ENCODE data around the gene EIF1. TPM values are rescaled to one million over a fixed set of nuclear protein-coding genes. Genes with fewer than 3 reads are reported as not detected.
A peak's percentile ranks its signal among the peaks of the same experiment; 100 is the strongest.
"Not testable (repeated sequence)": the region's sequence is repeated elsewhere in the genome, so short reads cannot be mapped to it uniquely, and the experiment has no call there.

The EIF1 gene
- total RNA-seq, 1 experiment from 2014 or later: 63.7 TPM

DNA sequence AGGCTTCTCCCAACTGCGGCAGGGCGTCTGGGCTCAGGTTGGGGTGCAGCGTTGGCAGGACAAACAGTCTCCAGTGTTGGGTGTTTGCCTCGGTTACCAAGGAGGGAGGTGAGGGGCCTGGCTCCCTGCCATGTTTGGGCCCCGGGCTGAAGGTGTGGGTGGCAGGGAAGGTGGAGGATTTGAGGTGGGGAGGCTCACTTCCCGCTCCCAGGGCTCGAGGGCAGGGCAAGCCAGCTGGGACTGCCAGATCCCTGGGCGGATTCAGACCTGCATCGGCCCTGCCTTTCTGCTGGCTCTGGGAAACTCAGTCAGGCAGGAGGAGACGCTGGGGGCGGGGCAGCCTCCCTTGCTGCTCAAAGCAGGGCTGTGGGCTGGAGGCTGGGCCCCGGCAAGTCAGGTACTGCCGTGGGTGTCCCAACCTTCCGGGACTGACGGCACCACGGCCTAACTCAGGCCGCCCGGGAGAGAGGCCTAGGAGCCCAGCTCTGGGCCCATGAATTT is 33.0 kb upstream of the EIF1 start:
- DNase-seq (ENCODE audit: low read depth): no peak

DNA sequence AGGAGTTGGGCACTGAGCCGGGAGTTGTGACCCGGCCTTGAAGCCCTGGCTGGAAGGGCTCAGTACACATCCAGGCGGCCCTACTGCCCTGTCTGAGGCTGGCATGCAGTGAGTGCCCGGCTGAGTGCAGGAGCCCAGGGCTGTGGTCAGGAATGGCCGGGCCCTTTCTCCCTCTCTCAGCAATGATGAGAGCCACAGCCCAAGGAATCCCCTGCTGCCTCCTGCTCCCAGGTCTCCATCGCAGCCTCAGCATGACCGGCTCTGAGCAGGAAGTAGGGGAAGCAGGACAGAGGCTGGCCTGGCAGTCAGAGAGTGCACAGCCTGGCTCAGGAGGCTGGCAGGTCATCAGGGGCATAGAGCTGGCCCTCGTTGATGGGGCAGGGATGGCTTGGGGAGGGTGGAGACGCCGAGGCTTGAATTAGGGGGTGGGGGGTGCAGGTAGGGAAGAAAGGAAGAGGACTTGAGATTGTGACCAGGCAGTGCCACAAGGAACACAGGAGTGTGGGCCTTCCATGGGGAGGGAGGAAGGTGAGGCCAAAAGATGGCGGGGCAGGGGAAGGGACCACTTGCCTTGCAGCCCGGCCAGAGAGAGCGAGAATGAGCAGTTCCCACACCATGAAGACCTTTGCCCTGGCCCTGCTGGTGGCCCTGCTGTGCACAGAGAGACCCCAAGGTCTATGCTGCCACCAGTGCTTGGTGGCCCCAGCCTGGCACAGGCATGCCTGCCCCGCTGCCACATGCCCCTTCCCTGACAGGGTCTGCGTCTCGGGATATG is 32.2 kb upstream of the EIF1 start:
- no peak for DNase-seq (ENCODE audit: low read depth)

- DNase-seq (ENCODE audit: low read depth): no peak
Observed at GRCh38 chr17:41657176-41657754, 31.4 kb upstream of the EIF1 start.

DNA sequence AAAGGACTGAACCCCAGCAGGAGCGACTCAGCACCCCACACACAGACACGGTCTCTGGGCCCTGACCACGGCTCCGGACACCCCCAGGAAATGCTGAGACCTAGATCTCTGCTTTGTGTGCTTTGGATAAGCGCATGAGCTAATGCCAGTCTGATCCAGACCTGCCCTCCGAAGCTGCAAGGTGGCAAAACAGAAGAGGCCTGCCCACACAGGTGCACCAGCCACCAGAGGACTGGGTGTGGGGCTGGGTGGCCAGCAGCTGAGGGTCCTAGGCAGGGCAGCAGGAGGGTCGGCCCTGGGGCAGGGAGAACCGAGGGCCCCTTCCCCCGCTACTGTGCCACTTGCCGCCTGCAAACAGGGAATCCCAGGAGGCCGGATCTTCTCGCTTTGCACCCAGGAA is 30.7 kb upstream of the EIF1 start:
- no peak for DNase-seq (ENCODE audit: low read depth)

- DNase-seq (ENCODE audit: low read depth): no peak
Observed at GRCh38 chr17:41658846-41659245, 29.8 kb upstream of the EIF1 start.

DNA sequence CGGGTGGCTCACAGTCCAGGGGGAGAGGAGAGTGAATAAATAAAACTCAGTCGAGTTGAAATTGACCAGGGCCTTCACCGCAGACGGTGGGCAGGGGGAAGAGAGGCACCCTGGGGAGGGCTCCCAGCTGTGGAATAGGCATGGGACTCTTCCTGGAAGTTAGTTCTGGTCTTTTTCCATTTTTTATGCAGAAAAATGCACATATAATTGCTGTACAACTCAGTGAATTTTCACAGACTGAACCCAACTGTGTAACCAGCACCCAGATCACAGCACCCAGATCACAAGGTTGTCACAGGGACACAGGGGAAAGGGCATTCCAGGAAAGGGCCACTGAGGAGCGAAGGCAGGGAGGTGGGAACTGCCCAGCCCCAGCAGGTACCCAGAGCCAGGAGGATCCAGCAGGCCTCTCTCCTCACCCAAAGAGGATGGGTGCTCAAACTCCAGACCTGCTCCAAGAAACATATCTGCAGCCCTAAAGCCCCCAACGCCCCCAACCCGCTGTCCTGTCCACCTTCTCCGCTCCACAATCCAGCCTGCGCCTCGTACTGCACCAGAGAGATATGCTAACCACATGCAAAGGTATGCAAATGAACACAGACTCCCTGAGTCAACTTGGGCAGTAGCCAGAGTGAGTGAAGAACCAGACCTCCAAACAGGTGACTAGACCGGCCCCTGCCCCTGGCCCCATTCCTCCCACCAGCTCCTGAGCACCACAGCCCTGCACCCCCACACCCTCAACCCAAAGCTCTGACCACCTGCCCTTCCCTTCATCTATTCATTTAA is 29.1 kb upstream of the EIF1 start:
- DNase-seq (ENCODE audit: low read depth): no peak

DNA sequence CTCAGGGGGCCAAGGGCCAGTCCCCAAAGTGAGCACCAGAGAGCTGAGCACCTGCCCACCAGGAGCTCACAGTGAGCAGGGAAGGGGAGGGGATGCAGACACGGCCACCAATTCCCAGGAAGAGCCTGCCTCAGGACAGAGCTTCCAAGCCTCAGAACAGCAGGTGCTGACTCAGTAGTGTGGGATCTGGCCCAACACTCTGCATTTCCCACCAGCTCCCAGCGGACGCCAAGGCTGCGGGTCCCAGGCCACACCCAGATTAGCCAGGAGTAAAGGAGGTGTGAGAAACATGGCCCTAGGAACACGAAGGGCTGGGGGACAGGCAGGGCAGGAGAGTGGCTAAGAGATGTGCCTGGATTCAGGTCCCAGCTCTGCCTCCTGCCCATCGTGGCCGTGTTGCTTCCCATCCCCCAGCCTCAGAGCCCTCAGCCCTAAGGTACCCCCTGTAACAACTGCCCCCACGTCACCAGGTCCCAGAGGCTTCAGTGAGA is 28.4 kb upstream of the EIF1 start:
- DNase-seq (ENCODE audit: low read depth): no peak

DNA sequence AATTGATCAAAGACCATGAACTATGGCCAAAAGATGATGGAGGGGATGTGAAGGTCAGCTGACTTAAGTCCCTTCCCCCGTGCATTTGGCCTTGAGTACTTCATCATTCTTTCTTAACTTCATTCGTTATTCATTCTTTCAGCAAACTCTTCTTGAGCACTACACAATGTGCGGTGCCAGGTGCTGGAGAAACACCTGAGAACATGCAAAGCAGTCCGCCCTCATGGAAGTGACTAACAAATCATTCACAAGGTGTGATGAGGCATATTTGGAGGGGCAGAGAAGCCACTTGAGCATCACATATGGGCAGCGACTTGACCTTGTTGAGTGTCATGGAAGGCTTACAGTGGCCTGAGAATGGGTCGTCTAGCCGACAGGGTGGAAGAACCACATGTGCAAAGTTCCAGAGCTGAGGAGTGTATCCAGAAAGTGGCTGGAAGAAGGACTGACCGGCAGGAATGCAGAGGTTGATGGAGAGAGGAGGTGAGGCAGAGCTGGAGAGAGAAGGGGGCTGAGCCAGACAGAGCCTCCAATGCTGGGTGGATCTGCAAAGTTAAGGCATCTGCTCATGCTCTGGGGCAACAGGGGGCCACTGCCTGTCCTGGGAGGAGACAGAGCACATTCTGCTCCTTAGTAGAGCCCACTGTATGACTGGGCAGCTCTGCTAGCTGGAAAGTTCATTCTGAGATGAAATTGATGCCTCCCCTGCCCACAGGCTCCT is 25.1 kb upstream of the EIF1 start:
- DNase-seq (ENCODE audit: low read depth): no peak

- DNase-seq (ENCODE audit: low read depth): no peak
Observed at GRCh38 chr17:41664172-41664457, 24.6 kb upstream of the EIF1 start.

- DNase-seq (ENCODE audit: low read depth): no peak
Observed at GRCh38 chr17:41664587-41665565, 23.8 kb upstream of the EIF1 start.

- peak; percentile 85 for DNase-seq (ENCODE audit: low read depth)
Observed at GRCh38 chr17:41665566-41666236, 23.0 kb upstream of the EIF1 start.

DNA sequence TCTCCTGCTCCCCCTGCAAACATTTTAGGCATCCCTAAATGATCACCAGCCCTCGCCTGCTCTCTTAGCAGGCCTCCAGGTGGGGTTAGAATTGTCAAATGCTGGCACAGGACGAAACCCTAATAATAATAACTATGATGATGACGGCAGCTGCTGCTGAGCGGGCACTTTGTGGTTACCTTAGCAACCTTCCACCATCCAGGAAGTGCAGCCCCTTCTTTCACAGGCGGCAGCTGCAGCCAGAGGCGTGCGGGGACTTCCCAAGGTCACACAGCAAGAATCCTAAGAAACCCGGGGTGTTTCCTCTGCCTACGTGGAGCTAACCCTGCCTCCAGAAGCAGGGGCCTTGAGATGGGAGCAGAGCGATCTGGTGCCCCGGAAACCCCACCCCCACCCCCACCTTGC is 22.4 kb upstream of the EIF1 start:
- peak; percentile 76 for DNase-seq (ENCODE audit: low read depth)

DNA sequence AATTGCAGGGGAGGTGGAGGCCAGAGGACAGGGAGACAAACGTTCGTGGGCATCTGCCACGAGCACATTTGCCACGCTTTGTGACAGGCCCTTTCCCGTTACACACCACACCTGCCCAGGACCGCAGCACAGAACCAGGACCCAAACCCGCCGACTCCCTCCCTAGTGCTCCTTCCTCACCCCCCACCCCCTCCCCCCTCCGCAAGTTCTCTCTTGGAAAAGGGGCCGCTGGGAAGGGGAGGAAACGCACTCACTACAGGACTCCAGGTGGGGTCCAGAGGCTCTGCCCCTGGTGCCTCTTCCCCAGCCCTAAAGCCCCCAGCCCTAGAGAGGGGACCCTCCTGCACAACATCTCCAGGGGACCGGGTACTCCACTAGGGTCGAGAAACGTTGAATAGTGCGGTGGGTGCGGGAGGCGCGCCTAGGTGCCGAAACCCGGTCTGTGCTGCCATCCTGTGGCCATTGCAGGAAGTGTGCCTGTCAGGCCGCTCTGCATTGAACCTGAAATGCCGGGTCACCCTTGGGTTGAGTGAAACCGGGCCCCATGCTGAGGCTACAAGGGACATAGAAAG is 21.9 kb upstream of the EIF1 start:
- peak; percentile 56 for DNase-seq (ENCODE audit: low read depth)

DNA sequence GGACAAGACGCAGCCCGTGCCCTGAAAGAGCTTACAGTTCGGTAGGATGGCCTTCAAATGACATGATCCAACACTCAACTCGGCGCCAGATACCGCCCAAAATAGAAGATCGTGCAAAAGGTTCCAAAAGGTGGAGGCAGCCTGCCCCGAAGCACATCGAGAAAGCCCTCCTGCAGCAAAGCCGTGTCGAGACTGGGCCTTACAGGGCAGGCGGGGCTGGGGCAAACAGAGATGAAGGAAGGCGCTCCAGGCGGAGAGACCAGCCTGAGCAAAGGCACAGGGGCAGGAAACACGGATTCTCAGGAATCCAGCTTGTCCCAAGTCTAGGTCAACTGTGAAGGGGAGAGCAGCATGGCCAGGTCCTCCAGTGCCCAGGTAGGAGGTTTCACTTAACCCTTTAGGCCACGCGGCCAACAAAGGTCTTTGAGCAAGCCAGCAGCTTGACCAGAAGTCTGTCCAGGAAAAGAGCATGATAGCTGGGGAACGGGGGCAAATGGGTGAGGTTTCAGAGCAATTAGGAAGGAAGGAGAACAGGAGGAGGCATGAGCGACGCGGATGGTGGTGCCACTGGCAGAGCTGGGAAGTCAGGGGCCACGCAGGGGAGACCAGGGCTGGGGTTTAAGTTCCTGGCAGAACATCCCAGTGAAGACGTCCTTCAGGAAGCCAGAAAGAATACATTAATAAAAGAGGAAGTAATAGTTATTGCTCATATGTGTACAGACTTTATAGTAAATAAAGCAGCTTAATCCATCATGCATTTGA is 21.2 kb upstream of the EIF1 start:
- DNase-seq (ENCODE audit: low read depth): no peak

DNA sequence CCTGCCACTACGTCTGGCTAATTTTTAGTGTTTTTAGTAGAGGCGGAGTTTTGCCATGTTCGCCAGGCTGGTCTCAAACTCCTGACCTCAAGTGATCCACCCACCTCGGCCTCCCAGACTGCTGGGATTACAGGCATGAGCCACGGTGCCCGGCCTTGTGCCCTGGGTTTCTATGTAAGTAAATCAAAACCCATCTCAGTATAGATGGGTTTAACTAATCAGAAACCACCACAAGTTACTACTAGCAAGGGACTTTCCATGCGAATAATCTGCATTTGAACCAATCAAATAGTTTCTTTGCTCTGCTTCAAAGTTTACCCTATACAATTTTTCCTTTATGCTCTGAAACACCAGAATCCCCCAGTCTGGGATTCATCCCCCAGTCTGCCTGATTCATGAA is 16.5 kb upstream of the EIF1 start:
- DNase-seq (ENCODE audit: low read depth): no peak

DNA sequence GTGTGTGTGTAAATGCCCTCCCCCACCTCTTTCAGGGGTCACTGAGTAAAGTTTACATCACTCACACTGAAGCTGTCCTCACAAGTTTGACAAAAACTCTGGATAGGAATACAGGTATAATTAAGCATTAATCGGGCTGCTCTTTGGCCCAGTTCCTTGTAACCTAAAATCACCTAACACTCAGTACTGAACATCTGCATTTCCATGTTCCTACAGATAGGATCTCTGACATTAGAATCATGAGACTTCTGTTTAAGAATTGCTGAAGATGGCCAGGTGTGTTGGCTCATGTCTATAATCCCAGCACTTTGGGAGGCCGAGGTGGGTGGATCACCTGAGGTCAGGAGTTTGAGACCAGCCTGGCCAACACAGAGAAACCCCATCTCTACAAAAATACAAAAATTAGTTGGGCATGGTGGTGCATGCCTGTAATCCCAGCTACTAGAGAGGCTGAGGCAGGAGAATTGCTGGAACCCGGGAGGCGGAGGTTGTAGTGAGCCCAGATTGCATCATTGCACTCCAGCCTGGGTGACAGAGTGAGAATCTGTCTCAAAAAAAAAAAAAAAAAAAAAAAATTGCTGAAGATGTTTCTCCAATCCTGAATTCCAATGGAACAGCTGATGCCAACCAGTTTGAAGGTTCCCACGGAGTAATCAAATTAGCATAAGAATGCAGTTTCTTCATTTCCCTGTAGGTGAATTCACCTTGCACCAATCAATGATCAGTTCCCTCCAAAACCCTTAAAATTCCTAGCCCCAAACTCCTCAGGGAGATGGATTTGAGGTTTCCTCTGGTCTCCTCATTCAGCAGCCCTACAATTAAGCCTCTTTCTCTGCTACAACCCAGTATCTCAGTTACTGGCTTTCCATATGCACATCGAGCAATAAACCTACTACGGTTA is 13.3 kb upstream of the EIF1 start:
- DNase-seq (ENCODE audit: low read depth): not testable (repeated sequence)

DNA sequence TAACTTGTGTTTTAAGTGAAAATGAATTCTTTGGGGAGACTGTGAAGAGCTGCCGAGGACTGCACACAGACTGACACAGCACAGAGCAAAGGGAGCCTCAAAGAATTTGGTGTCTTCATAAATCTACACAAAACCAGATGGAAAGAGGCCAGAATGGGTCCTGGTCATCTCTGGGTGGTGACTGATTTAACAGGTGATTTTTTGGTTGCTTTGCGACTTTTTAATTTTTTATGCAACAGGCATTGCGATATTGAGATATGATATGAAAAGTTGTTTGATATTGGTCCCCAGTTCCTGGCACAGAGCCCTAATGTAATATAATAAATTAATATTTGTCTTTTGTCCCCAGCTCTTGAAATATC is 12.6 kb upstream of the EIF1 start:
- DNase-seq (ENCODE audit: low read depth): no peak

DNA sequence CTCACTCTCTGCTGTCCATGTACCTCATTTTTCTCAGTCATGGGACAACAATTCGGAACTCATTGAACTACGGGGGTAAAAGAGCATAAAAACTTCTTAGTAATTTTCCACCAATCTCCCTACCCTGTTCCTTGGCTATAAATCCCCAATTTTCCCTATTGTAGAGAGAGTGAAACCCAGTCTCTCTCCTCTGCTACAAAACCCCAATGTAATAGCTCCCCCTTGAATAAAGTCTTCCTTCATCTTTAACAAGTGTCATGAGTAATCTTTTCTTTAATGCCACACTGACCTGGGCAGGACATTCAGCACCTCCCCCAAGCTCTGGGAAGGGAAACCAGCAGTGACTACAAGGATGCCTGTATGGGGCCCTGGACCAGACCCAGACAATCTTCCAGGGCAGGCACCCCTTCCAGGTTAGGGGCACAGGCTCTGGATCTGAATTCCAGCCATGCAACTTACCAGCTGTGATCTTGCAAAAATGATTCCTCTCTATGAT is 10.2 kb upstream of the EIF1 start:
- DNase-seq (ENCODE audit: low read depth): peak; percentile 58
